IPS-18a (cell line): ENCODE data around the gene WDR81.

Source experiments
- H3K27ac ChIP-seq: one replicate; pipeline ENCODE4 v1.5.1; 2013; ENCODE audit warnings: low read length
- H3K27me3 ChIP-seq: one replicate; pipeline ENCODE4 v1.6.1; 2013; ENCODE audit warnings: mild to moderate bottlenecking, low read length; ENCODE audit not compliant: control insufficient read depth, insufficient read depth
- H3K36me3 ChIP-seq: one replicate; pipeline ENCODE4 v1.6.1; 2013; ENCODE audit warnings: low read depth, low read length; ENCODE audit not compliant: control insufficient read depth
- H3K4me1 ChIP-seq: one replicate; pipeline ENCODE4 v1.6.1; 2013; ENCODE audit warnings: low read depth, low read length; ENCODE audit not compliant: control insufficient read depth
- H3K4me3 ChIP-seq: one replicate; pipeline ENCODE4 v1.5.1; 2013; ENCODE audit warnings: low read length
- H3K9ac ChIP-seq: one replicate; pipeline ENCODE4 v1.6.1; 2013; ENCODE audit warnings: mild to moderate bottlenecking, low read length, moderate library complexity
- H3K9me3 ChIP-seq: one replicate; pipeline ENCODE4 v1.6.1; 2013; ENCODE audit warnings: low read depth, low read length; ENCODE audit not compliant: control insufficient read depth

The WDR81 gene

GRCh38 chr17:1750628-1751027 lies 26.1 kb downstream of the WDR81 start:
- H3K27ac ChIP-seq: no peak overlapping the region
- H3K36me3 ChIP-seq: no peaks in the 10 kb centered on the region
- H3K27me3 ChIP-seq: no peaks in the 10 kb centered on the region
- H3K9ac ChIP-seq: no peak overlapping the region
- no peaks in the 10 kb centered on the region for H3K9me3 ChIP-seq
- H3K4me3 ChIP-seq: no peak overlapping the region
- no peaks in the 10 kb centered on the region for H3K4me1 ChIP-seq

GRCh38 chr17:1752425-1753262 lies 28.1 kb downstream of the WDR81 start:
- Histone ChIP-seq H3K9ac (no peak overlapping the region), H3K4me3 (no peak overlapping the region), H3K9me3 (no peaks in the 10 kb centered on the region), H3K27me3 (no peaks in the 10 kb centered on the region), H3K27ac (no peak overlapping the region), H3K36me3 (no peaks in the 10 kb centered on the region), H3K4me1 (no peaks in the 10 kb centered on the region)

GRCh38 chr17:1753767-1754429 lies 29.4 kb downstream of the WDR81 start:
- Histone ChIP-seq H3K27ac (no peak overlapping the region), H3K4me3 (no peak overlapping the region), H3K9ac (no peak overlapping the region), H3K9me3 (no peaks in the 10 kb centered on the region), H3K36me3 (no peaks in the 10 kb centered on the region), H3K27me3 (no peaks in the 10 kb centered on the region), H3K4me1 (no peaks in the 10 kb centered on the region)

- Histone ChIP-seq H3K27me3 (no peaks in the 10 kb centered on the region), H3K36me3 (no peaks in the 10 kb centered on the region), H3K4me3 (no peak overlapping the region), H3K9me3 (no peaks in the 10 kb centered on the region), H3K27ac (no peak overlapping the region), H3K9ac (no peak overlapping the region), H3K4me1 (no peaks in the 10 kb centered on the region)
Observed at GRCh38 chr17:1754430-1755112, 30.1 kb downstream of the WDR81 start.

GRCh38 chr17:1755252-1755826 lies 30.8 kb downstream of the WDR81 start:
- Histone ChIP-seq H3K9me3 (no peaks in the 10 kb centered on the region), H3K4me3 (no peak overlapping the region), H3K36me3 (no peaks in the 10 kb centered on the region)

GRCh38 chr17:1755827-1756262 lies 31.3 kb downstream of the WDR81 start:
- no peak overlapping the region for H3K9ac ChIP-seq
- no peaks in the 10 kb centered on the region for H3K4me1 ChIP-seq
- no peaks in the 10 kb centered on the region for H3K27me3 ChIP-seq
- no peak overlapping the region for H3K4me3 ChIP-seq
- no peaks in the 10 kb centered on the region for H3K36me3 ChIP-seq
- no peak overlapping the region for H3K27ac ChIP-seq
- no peaks in the 10 kb centered on the region for H3K9me3 ChIP-seq

More at GRCh38 chr17:1755252-1755826, 30.8 kb downstream of the WDR81 start:
- Histone ChIP-seq H3K27me3 (no peaks in the 10 kb centered on the region), H3K9ac (no peak overlapping the region), H3K27ac (no peak overlapping the region), H3K4me1 (no peaks in the 10 kb centered on the region)

- H3K9ac ChIP-seq: no peak overlapping the region
- H3K4me1 ChIP-seq: peaks cover 20% of the 10 kb centered on the region
- H3K9me3 ChIP-seq: no peaks in the 10 kb centered on the region
- H3K4me3 ChIP-seq: no peak overlapping the region
- H3K27ac ChIP-seq: no peak overlapping the region
- no peaks in the 10 kb centered on the region for H3K27me3 ChIP-seq
- no peaks in the 10 kb centered on the region for H3K36me3 ChIP-seq
Observed at GRCh38 chr17:1758807-1759206, 34.3 kb downstream of the WDR81 start.

GRCh38 chr17:1759529-1759928 lies 35.0 kb downstream of the WDR81 start:
- Histone ChIP-seq H3K4me3 (no peak overlapping the region), H3K27ac (no peak overlapping the region), H3K36me3 (no peaks in the 10 kb centered on the region), H3K9me3 (no peaks in the 10 kb centered on the region), H3K9ac (no peak overlapping the region), H3K4me1 (peaks cover 22% of the 10 kb centered on the region), H3K27me3 (no peaks in the 10 kb centered on the region)

GRCh38 chr17:1762233-1762900 lies 37.9 kb downstream of the WDR81 start:
- Histone ChIP-seq H3K27ac (no peak overlapping the region), H3K9me3 (no peaks in the 10 kb centered on the region), H3K4me3 (peak overlapping the region; percentile 12), H3K27me3 (no peaks in the 10 kb centered on the region), H3K9ac (peak overlapping the region; percentile 50), H3K4me1 (peaks cover 22% of the 10 kb centered on the region), H3K36me3 (no peaks in the 10 kb centered on the region)

GRCh38 chr17:1762901-1763898 lies 38.7 kb downstream of the WDR81 start:
- H3K27ac ChIP-seq: no peak overlapping the region
- peaks cover 22% of the 10 kb centered on the region for H3K4me1 ChIP-seq
- H3K27me3 ChIP-seq: no peaks in the 10 kb centered on the region
- no peak overlapping the region for H3K9ac ChIP-seq
- no peaks in the 10 kb centered on the region for H3K9me3 ChIP-seq
- H3K4me3 ChIP-seq: peak overlapping the region; percentile 12
- no peaks in the 10 kb centered on the region for H3K36me3 ChIP-seq
